HepG2 (cell line): Measurements from ENCODE around the gene NAT9. TPM values are rescaled to one million over a fixed set of nuclear protein-coding genes. Genes with fewer than 3 reads are reported as not detected.

Experiments
- BHLHE40 ChIP-seq: IDR thresholded peaks from 2 replicates; pipeline ENCODE4 v1.6.1; 2011; ENCODE audit warnings: low read length, improper control_type of control experiment
- CREBL2 ChIP-seq: sonication (generic); formaldehyde crosslinking; IDR thresholded peaks from 2 replicates; pipeline ENCODE4 v1.8.1; 2023; ENCODE audit warnings: missing genetic modification reagents, mild to moderate bottlenecking, borderline replicate concordance
- HMG20B ChIP-seq: conservative IDR thresholded peaks from 2 replicates; pipeline ENCODE4 v1.6.1; 2016; ENCODE audit warnings: missing genetic modification reagents, missing compliant biosample characterization
- JUNB ChIP-seq: sonication (generic); formaldehyde crosslinking; IDR thresholded peaks from 2 replicates; pipeline ENCODE4 v1.8.0; 2022; ENCODE audit warnings: missing genetic modification reagents, mild to moderate bottlenecking, borderline replicate concordance
- MBNL3 ChIP-seq: fragments of 250-450 bp; sonication (Bioruptor Pico); conservative IDR thresholded peaks from 2 replicates; pipeline ENCODE4 v1.8.0; 2022; ENCODE audit warnings: mild to moderate bottlenecking, inconsistent platforms
- NKX3-1 ChIP-seq: sonication (generic); formaldehyde crosslinking; IDR thresholded peaks from 2 replicates; pipeline ENCODE4 v1.5.0; 2020; ENCODE audit warnings: missing genetic modification reagents
- RARG ChIP-seq: sonication (generic); formaldehyde crosslinking; IDR thresholded peaks from 2 replicates; pipeline ENCODE4 v1.4.0; 2020; ENCODE audit warnings: low read depth, mild to moderate bottlenecking, missing genetic modification reagents
- SIN3A ChIP-seq: IDR thresholded peaks from 2 replicates; pipeline ENCODE4 v1.6.1; 2011; ENCODE audit warnings: low read depth, mild to moderate bottlenecking, control low read depth, low read length, borderline replicate concordance
- SP2 ChIP-seq: sonication (generic); formaldehyde crosslinking; IDR thresholded peaks from 2 replicates; pipeline ENCODE4 v1.5.1; 2020; ENCODE audit warnings: mild to moderate bottlenecking, missing genetic modification reagents
- SP5 ChIP-seq: IDR thresholded peaks from 2 replicates; pipeline ENCODE4 v1.6.1; 2016; ENCODE audit warnings: low read depth, borderline replicate concordance
- SUZ12 ChIP-seq: fragments of 150-350 bp; IDR thresholded peaks from 2 replicates; pipeline ENCODE4 v1.6.1; 2014; ENCODE audit warnings: low read depth, low read length
- ZNF879 ChIP-seq: sonication (generic); formaldehyde crosslinking; IDR thresholded peaks from 2 replicates; pipeline ENCODE4 v1.8.1; 2023; ENCODE audit warnings: missing genetic modification reagents
- polyA plus RNA-seq, 8 experiments: library from polyadenylated mRNA; depleted of rRNA in 3 of 8; stranded (reverse) in 7 of 8; unstranded in 1 of 8; fragments of >200 nt; fragmentation: Illumina TruSeq in 4 of 8; extraction: Trizol in 4 of 8; gene quantifications; 2 replicates each; pipeline versions ENCODE4 v1.2.1 to v1.2.3, GENCODE V29; 2011 to 2016; ENCODE audit warnings: low read depth in 4 of 8, missing spikeins in 1 of 8, mixed read lengths in 1 of 8; ENCODE audit not compliant: insufficient read depth in 1 of 8
- total RNA-seq, 5 experiments: library from RNA; depleted of rRNA; stranded (reverse); fragments of >200 nt; fragmentation: Illumina TruSeq; extraction: Trizol; gene quantifications; 2 replicates each; pipeline ENCODE4 v1.2.3, GENCODE V29; 2016; ENCODE audit warnings: low read depth in 1 of 5
- TF ChIP-seq, protein P1 (sequence below): sonication (generic); formaldehyde crosslinking; IDR thresholded peaks from 2 replicates; pipeline ENCODE4 v1.4.0; 2020; ENCODE audit warnings: mild to moderate bottlenecking, missing genetic modification reagents
- TF ChIP-seq, protein P2 (sequence below): sonication (generic); formaldehyde crosslinking; IDR thresholded peaks from 2 replicates; pipeline ENCODE4 v1.8.0; 2022; ENCODE audit warnings: mild to moderate bottlenecking, missing genetic modification reagents; ENCODE audit not compliant: insufficient replicate concordance
- TF ChIP-seq, protein P3 (sequence below): sonication (generic); formaldehyde crosslinking; IDR thresholded peaks from 2 replicates; pipeline ENCODE4 v1.4.0; 2020; ENCODE audit warnings: mild to moderate bottlenecking, low read depth, missing genetic modification reagents

NAT9 gene
- total and polyA plus RNA-seq, 2 of the 13 experiments (the other 11 are each of a cell fraction or from before 2014, with no cell fraction given) = 39.7 to 44.2 TPM

- TF ChIP-seq, protein P1, sequence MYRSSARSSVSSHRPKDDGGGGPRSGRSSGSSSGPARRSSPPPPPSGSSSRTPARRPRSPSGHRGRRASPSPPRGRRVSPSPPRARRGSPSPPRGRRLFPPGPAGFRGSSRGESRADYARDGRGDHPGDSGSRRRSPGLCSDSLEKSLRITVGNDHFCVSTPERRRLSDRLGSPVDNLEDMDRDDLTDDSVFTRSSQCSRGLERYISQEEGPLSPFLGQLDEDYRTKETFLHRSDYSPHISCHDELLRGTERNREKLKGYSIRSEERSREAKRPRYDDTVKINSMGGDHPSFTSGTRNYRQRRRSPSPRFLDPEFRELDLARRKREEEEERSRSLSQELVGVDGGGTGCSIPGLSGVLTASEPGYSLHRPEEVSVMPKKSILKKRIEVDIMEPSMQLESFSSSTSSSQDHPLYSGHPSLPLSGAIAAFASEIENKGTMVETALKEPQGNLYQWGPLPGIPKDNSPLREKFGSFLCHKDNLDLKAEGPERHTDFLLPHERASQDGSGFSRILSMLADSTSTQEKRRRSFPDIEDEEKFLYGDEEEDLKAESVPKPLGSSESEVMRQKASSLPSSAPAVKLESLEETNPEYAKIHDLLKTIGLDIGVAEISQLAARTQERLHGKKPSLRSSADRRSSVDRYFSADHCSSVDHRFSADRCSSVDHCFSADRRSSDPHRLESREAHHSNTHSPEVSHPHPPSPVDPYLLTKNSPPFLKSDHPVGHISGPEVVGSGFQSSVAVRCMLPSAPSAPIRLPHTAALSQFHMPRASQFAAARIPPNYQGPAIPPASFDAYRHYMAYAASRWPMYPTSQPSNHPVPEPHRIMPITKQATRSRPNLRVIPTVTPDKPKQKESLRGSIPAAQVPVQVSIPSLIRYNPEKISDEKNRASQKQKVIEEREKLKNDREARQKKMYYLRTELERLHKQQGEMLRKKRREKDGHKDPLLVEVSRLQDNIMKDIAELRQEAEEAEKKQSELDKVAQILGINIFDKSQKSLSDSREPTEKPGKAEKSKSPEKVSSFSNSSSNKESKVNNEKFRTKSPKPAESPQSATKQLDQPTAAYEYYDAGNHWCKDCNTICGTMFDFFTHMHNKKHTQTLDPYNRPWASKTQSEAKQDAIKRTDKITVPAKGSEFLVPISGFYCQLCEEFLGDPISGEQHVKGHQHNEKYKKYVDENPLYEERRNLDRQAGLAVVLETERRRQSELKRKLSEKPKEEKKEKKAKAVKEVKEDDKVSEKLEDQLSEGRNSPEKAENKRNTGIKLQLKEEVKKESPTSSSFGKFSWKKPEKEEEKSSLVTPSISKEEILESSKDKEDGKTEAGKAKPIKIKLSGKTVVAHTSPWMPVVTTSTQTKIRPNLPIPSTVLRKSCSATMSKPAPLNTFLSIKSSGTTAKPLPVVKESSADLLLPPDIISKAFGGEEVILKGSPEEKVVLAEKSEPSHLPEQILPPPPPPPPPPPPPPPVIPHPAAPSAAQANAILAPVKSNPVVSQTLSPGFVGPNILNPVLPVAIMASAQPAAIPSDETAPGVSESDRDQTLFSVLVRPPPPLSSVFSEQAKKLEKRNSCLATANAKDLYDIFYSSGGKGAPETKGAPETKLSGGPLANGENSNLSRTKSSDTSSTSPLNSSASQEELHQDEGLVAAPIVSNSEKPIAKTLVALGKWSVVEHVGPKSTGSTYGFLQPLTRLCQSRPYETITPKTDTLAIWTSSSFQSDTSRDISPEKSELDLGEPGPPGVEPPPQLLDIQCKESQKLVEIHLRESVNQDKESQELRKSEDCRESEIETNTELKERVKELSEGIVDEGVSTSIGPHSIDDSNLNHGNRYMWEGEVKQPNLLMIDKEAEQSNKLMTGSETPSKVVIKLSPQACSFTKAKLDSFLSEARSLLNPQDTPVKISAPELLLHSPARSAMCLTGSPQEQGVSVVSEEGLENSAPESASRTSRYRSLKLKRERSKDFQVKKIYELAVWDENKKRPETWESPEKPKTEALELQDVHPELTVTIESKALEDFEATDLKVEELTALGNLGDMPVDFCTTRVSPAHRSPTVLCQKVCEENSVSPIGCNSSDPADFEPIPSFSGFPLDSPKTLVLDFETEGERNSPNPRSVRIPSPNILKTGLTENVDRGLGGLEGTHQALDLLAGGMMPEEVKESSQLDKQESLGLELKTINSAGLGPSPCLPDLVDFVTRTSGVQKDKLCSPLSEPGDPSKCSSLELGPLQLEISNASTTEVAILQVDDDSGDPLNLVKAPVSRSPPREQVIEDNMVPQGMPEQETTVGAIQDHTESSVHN (CRISPR knock-in tag) = no peak; the same call in 1 of the 2 replicates
- TF ChIP-seq RARG (CRISPR knock-in tag) (no peak), BHLHE40 (0 out of 2 replicates have a peak, but pooled peaks have one; percentile 7), MBNL3 (CRISPR knock-in tag) (no peak), NKX3-1 (CRISPR knock-in tag) (no peak; the same call in 1 of the 2 replicates), ZNF879 (CRISPR knock-in tag) (no peak), CREBL2 (CRISPR knock-in tag) (no peak), SIN3A (peak; percentile 85; the same call in 1 of the 2 replicates), SP2 (CRISPR knock-in tag) (0 out of 2 replicates have a peak, but pooled peaks have one; percentile 36), JUNB (no peak), HMG20B (CRISPR knock-in tag) (peak; percentile 64), SP5 (CRISPR knock-in tag) (peak; percentile 89), SUZ12 (no peak)
- TF ChIP-seq, protein P2, sequence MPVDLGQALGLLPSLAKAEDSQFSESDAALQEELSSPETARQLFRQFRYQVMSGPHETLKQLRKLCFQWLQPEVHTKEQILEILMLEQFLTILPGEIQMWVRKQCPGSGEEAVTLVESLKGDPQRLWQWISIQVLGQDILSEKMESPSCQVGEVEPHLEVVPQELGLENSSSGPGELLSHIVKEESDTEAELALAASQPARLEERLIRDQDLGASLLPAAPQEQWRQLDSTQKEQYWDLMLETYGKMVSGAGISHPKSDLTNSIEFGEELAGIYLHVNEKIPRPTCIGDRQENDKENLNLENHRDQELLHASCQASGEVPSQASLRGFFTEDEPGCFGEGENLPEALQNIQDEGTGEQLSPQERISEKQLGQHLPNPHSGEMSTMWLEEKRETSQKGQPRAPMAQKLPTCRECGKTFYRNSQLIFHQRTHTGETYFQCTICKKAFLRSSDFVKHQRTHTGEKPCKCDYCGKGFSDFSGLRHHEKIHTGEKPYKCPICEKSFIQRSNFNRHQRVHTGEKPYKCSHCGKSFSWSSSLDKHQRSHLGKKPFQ (CRISPR knock-in tag) = no peak
- TF ChIP-seq, protein P3, sequence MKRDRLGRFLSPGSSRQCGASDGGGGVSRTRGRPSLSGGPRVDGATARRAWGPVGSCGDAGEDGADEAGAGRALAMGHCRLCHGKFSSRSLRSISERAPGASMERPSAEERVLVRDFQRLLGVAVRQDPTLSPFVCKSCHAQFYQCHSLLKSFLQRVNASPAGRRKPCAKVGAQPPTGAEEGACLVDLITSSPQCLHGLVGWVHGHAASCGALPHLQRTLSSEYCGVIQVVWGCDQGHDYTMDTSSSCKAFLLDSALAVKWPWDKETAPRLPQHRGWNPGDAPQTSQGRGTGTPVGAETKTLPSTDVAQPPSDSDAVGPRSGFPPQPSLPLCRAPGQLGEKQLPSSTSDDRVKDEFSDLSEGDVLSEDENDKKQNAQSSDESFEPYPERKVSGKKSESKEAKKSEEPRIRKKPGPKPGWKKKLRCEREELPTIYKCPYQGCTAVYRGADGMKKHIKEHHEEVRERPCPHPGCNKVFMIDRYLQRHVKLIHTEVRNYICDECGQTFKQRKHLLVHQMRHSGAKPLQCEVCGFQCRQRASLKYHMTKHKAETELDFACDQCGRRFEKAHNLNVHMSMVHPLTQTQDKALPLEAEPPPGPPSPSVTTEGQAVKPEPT (CRISPR knock-in tag) = no peak
Observed at GRCh38 chr17:74763565-74764387, 12.4 kb downstream of the NAT9 start (continued).
